ENCODE data around the gene ZDHHC24.
"Not testable (repeated sequence)": the region's sequence is repeated elsewhere in the genome, so short reads cannot be mapped to it uniquely, and the experiment has no call there.

ZDHHC24 gene

GRCh38 chr11:66546368-66546965 lies 619 bp upstream of the ZDHHC24 start, which contains the start of gene ACTN3:
Gene ACTN3, plus strand, starts transcription at chr11:66546903. Its CDS starts 35 bp downstream, at chr11:66546938.
- no peaks in the 10 kb centered on the region for H3K9me3 Mint-ChIP-seq

GRCh38 chr11:66544952-66545351 lies 896 bp downstream of the ZDHHC24 start:
- H3K36me3 Mint-ChIP-seq (ENCODE audit: low read depth); H3K27ac Mint-ChIP-seq; DNase-seq; H3K27me3 Mint-ChIP-seq (ENCODE audit: low read depth, poor library complexity); H3K9me3 Mint-ChIP-seq: not testable (repeated sequence)
- H3K4me1 Mint-ChIP-seq = peaks cover 77% of the 10 kb centered on the region
- peak overlapping the region; percentile 88 for H3K4me3 Mint-ChIP-seq

More at GRCh38 chr11:66546368-66546965, 619 bp upstream of the ZDHHC24 start, which contains the start of gene ACTN3:
- Mint-ChIP-seq H3K4me1 (peaks cover 82% of the 10 kb centered on the region), H3K4me3 (peak within 1 kb of the TSS; percentile 71), H3K36me3 (ENCODE audit: low read depth) (peaks cover 21% of the 10 kb centered on the region), H3K27me3 (ENCODE audit: low read depth, poor library complexity) (peaks cover under 1% of the 10 kb centered on the region), H3K27ac (peak within 1 kb of the TSS; percentile 57)
- no peak for TF ChIP-seq CTCF (IDR thresholded peaks at IDR 0.05)
- DNase-seq = peak; percentile 64

DNA sequence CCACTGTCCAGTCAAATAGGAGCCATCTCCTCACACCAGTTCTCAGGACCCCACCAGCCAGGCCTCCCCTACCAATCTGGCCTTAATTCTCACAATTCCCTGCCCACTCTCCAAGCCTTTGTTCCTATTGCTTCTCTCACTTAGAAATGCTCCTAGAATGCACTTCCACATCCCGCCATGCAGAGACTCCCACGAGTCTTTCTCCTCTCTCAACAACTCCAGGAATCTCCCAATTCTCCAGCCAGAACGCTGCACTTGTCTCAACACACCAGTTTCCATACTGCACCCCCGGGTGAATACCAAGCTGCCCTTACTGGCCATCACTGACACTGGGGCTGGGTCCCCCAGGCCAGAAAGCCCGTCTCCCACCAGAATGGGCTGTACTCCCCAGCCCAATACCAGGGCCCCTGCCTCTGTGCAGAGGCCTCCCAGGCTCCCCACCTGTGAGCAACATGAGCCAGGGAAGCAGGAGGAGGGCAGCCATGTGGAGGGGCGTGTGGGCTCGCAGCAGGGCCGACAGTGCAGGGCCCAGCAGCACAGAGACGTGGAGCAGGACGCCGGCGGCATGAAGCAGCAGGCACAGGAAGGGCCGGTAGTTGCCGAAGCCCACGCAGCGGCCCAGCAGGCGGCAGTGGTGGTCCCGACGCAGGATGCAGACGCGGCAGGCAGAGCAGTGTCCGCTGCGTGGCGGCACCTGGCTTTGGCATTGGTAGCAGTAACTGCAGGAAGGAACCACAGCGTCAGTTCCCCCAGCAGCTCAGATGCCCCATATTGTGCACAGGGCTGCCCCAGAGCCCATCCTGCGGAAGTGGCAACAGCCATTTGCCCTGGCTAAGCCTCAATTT lies 2.4 kb downstream of the ZDHHC24 start:
- Mint-ChIP-seq H3K4me1 (peaks cover 71% of the 10 kb centered on the region), H3K9me3 (no peaks in the 10 kb centered on the region), H3K27me3 (ENCODE audit: low read depth, poor library complexity) (peaks cover 3% of the 10 kb centered on the region), H3K36me3 (ENCODE audit: low read depth) (peaks cover 11% of the 10 kb centered on the region), H3K4me3 (peak overlapping the region; percentile 68), H3K27ac (peak overlapping the region; percentile 61)
- peak; percentile 70 for DNase-seq
- peak; percentile 36 for TF ChIP-seq CTCF (IDR thresholded peaks at IDR 0.05)

- peaks cover 3% of the 10 kb centered on the region for H3K27me3 Mint-ChIP-seq (ENCODE audit: low read depth, poor library complexity)
- no peak for DNase-seq
- H3K9me3 Mint-ChIP-seq = no peaks in the 10 kb centered on the region
- TF ChIP-seq CTCF (IDR thresholded peaks at IDR 0.05) = no peak
- peaks cover 62% of the 10 kb centered on the region for H3K4me1 Mint-ChIP-seq
- H3K27ac Mint-ChIP-seq = peak overlapping the region; percentile 61
- peak overlapping the region; percentile 39 for H3K4me3 Mint-ChIP-seq
- peaks cover 16% of the 10 kb centered on the region for H3K36me3 Mint-ChIP-seq (ENCODE audit: low read depth)
Observed at GRCh38 chr11:66542362-66542761, 3.5 kb downstream of the ZDHHC24 start.

DNA sequence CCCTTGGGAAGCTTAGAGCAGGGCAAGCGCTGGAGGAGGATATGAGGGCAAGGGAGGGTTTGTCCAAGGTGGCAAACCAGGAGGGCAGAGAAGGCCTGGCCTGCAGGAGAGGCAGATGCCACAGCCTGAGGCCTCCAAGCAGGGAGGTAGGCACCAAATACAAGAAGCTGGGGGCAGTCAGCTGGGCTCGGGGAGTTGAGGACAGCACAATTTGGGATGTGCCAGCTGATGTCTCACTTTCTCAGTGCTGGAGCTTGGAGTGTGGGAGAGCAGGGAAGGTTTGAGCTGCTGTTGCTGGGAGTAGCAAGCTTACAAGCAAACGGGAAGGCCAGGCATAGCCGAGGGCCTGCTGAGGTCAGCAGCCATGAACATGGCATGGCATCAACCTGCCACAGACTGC lies 4.0 kb downstream of the ZDHHC24 start:
- Mint-ChIP-seq H3K4me3 (peak overlapping the region; percentile 60), H3K4me1 (peaks cover 58% of the 10 kb centered on the region), H3K36me3 (ENCODE audit: low read depth) (peaks cover 21% of the 10 kb centered on the region), H3K9me3 (no peaks in the 10 kb centered on the region), H3K27me3 (ENCODE audit: low read depth, poor library complexity) (peaks cover 3% of the 10 kb centered on the region), H3K27ac (peak overlapping the region; percentile 83)
- TF ChIP-seq CTCF (IDR thresholded peaks at IDR 0.05) = no peak
- DNase-seq = no peak

DNA sequence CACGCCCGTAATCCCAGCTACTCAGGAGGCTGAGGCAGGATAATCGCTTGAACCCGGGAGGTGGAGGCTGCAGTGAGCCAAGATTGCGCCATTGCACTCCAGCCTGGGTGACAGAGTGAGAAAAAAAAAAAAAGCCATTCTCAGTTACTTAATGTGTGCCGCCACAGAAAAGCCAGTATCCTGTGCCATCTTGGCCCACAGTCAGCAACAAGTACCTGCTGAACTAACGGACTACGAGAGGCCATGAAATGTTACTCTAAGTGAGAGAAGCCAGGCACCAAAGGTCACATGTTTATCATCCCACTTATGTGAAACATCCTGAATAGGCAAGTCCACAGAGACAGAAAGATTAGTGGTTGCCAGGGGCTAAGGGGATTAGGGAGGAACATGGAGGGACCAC lies 5.2 kb downstream of the ZDHHC24 start:
- peaks cover 34% of the 10 kb centered on the region for H3K36me3 Mint-ChIP-seq (ENCODE audit: low read depth)
- H3K27ac Mint-ChIP-seq; DNase-seq; H3K4me3 Mint-ChIP-seq; H3K27me3 Mint-ChIP-seq (ENCODE audit: low read depth, poor library complexity); H3K9me3 Mint-ChIP-seq: not testable (repeated sequence)
- H3K4me1 Mint-ChIP-seq = peaks cover 52% of the 10 kb centered on the region

All from nephron progenitor cell (in vitro differentiated cells).